Stomach smooth muscle (tissue), 2 donors: ENCODE results near the gene FBXO24.

Experiments
- H3K27ac ChIP-seq: one replicate; pipeline ENCODE4 v1.7.0; 2013; ENCODE audit warnings: mild to moderate bottlenecking, low read length, inconsistent platforms
- H3K27me3 ChIP-seq, 2 donors: one replicate each; pipeline ENCODE4 v1.7.0; 2013; ENCODE audit warnings: low read length in 2 of 2; ENCODE audit not compliant: insufficient read depth in 2 of 2, control insufficient read depth in 1 of 2
- H3K36me3 ChIP-seq, 2 donors: one replicate each; pipeline ENCODE4 v1.7.0; 2013; ENCODE audit warnings: low read length in 2 of 2; ENCODE audit not compliant: control insufficient read depth in 2 of 2, insufficient read depth in 2 of 2
- H3K4me1 ChIP-seq: one replicate; pipeline ENCODE4 v1.7.0; 2013; ENCODE audit warnings: low read length; ENCODE audit not compliant: control insufficient read depth, insufficient read depth
- H3K4me3 ChIP-seq, 2 donors: one replicate each; pipeline ENCODE4 v1.7.0; 2013; ENCODE audit warnings: low read length in 2 of 2
- H3K9ac ChIP-seq, 2 donors: one replicate each; pipeline ENCODE4 v1.7.0; 2013; ENCODE audit warnings: low read length in 2 of 2, mild to moderate bottlenecking in 1 of 2
- H3K9me3 ChIP-seq, 2 donors: one replicate each; pipeline ENCODE4 v1.7.0; 2013; ENCODE audit warnings: low read length in 2 of 2; ENCODE audit not compliant: control insufficient read depth in 2 of 2
- donor health status: healthy.
- donor health status: Pancreatic carcinoma.

The FBXO24 gene

DNA sequence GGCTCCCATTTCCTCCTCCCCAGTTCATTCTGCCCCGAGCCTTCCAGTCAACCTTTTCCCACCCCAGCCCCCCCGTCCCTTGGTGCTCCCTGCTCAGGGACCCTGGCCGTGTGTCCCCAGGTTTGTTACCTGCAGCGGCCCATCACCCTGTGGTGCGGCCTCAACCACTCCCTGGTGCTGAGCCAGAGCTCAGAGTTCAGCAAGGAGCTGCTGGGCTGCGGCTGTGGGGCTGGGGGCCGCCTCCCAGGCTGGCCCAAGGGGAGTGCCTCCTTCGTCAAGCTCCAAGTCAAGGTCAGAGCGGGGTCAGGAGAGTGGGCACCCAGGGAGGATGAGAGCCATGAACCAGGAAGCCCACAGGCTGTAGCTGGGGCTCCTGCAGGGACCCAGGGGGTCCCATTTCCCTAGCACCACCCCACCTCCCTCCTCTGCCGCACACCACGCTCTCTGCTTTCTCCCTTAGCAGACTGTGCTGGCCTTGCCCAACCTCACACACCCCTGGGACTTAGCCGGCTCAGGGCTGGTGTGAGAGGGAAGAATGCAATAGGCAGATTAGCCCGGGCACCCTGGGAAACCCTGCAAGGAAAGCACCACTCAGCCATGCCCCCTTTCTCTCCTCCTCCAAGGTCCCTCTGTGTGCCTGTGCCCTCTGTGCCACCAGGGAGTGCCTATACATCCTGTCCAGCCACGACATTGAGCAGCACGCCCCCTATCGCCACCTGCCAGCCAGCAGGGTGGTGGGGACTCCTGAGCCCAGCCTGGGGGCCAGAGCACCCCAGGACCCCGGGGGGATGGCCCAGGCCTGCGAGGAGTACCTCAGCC is 14.0 kb downstream of the FBXO24 start:
- Histone ChIP-seq H3K27ac (no peak overlapping the region), H3K27me3 (no peaks in the 10 kb centered on the region), H3K4me1 (peaks cover 24% of the 10 kb centered on the region), H3K9me3 (no peaks in the 10 kb centered on the region), H3K9ac (no peak overlapping the region), H3K4me3 (no peak overlapping the region), H3K36me3 (no peaks in the 10 kb centered on the region)

DNA sequence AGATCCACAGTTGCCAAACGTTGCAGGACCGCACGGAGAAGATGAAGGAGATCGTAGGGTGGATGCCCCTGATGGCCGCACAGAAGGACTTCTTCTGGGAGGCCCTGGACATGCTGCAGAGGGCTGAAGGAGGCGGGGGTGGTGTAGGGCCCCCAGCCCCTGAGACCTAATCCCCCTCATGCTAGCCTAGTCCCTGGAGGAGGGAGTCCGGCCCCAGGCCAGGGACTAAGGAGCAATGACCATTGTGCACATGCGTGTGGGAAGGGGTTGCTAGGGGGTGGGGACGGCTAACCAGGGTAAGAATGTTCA is 14.6 kb downstream of the FBXO24 start:
- Histone ChIP-seq H3K36me3 (no peaks in the 10 kb centered on the region), H3K4me3 (no peak overlapping the region), H3K9ac (no peak overlapping the region), H3K27ac (no peak overlapping the region), H3K4me1 (peaks cover 29% of the 10 kb centered on the region), H3K9me3 (no peaks in the 10 kb centered on the region), H3K27me3 (no peaks in the 10 kb centered on the region)

DNA sequence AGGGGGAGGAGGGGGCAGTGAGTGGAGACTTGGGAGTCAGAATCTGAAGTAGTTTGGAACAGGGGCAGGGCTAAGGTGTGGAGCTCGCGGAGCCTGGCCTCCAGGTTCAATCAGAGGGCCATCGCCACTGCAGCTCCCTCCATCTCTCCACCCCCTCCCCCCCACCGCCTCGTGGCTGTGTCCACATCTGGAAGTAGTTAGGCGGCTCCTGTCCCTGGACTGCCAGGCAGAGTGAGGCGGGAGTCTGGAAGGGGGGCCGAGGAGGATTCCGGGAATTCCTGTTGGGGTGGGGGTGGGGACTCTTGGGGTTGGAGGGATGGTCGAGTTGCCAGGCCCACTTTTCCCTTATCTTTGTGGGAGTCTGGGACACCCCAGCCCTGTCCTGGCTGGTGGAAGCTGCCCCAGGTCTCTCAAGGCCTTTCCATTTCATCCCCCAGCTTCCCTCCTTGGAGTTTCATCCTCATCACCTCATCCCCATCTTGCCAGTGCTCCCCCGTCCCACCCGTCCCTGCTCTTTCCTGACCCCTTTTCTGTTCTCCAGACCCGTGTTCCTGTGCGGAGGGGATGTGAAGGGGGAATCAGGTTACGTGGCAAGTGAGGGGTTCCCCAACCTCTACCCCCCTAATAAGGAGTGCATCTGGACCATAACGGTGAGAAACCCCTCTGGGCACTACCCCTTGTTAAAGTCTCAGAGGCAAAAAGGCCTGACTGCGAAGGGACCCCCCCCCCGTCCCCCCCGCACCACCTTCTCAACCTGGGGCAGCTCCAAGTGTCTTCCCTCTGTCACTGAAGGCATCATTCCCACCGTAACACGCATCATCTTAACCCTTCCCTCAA is 17.0 kb downstream of the FBXO24 start:
- Histone ChIP-seq H3K4me1 (peaks cover 30% of the 10 kb centered on the region), H3K27ac (peak overlapping the region; percentile 46), H3K9me3 (no peaks in the 10 kb centered on the region), H3K4me3 (peak overlapping the region; percentile 62 to 78), H3K36me3 (no peaks in the 10 kb centered on the region), H3K9ac (peak overlapping the region; percentile 36 to 53), H3K27me3 (no peaks in the 10 kb centered on the region)

DNA sequence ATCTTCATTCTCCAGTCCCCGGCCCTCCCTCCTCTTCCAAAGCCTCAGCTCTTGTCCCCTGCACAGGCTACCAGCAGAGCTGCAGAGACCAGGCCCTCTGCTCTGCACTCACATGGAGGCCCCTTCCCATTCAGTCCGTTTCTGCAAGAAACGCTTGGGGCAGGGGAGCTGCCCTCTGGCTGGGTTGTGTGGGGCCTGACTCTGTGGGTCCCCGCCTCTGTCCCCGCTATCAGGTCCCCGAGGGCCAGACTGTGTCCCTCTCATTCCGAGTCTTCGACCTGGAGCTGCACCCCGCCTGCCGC is 17.5 kb downstream of the FBXO24 start:
- no peaks in the 10 kb centered on the region for H3K27me3 ChIP-seq
- peak overlapping the region; percentile 36 to 53 for H3K9ac ChIP-seq

DNA sequence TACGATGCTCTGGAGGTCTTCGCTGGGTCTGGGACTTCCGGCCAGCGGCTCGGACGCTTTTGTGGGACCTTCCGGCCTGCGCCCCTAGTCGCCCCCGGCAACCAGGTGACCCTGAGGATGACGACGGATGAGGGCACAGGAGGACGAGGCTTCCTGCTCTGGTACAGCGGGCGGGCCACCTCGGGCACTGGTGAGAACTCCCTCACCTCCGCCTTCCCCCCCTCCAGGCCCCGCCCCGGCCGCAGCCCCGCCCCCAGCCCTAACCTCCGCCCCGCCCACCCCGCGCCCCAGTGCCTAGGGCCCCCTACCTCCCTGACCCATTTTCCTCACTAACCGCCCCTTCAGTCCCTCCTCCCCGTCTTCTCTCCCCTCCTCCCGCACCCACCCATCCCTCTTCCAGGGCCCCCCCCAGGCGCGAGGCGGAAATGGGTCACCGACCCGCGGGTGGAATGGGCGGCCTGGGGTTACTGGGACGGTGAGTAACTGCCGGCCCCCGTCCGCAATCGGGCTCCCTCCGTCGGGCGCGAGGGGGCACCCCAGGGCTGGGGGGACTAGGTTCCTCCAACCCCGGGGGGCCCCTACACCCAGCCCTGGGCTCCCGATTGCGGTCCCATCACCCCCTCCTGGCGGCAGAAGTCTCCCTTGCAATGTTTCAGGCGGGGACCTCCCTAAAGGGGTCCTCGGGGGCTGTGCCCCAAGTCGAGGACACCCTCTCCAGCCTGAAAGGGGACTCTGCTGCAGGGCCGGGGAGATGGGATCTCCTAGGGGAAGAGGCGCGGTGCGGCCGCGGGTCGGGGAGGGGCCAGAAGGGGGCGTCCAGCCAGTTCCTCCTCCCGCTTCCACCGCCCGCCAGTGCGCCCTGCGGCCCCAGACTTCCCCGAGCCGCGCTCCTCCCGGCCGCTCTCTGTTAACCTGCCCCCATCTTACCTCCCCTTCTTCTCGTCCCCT is 18.2 kb downstream of the FBXO24 start:
- peak overlapping the region; percentile 78 for H3K4me3 ChIP-seq
- H3K9me3 ChIP-seq: no peaks in the 10 kb centered on the region
- H3K9ac ChIP-seq: peak overlapping the region; percentile 55 to 57
- no peaks in the 10 kb centered on the region for H3K36me3 ChIP-seq
- H3K27me3 ChIP-seq: no peaks in the 10 kb centered on the region
- peaks cover 30% of the 10 kb centered on the region for H3K4me1 ChIP-seq
- H3K27ac ChIP-seq: no peak overlapping the region

More for the DNA sequence above, 17.5 kb downstream of the FBXO24 start:
- no peaks in the 10 kb centered on the region for H3K36me3 ChIP-seq
- H3K4me1 ChIP-seq: peaks cover 30% of the 10 kb centered on the region
- peak overlapping the region; percentile 46 for H3K27ac ChIP-seq
- H3K4me3 ChIP-seq: peak overlapping the region; percentile 62 to 78
- no peaks in the 10 kb centered on the region for H3K9me3 ChIP-seq

DNA sequence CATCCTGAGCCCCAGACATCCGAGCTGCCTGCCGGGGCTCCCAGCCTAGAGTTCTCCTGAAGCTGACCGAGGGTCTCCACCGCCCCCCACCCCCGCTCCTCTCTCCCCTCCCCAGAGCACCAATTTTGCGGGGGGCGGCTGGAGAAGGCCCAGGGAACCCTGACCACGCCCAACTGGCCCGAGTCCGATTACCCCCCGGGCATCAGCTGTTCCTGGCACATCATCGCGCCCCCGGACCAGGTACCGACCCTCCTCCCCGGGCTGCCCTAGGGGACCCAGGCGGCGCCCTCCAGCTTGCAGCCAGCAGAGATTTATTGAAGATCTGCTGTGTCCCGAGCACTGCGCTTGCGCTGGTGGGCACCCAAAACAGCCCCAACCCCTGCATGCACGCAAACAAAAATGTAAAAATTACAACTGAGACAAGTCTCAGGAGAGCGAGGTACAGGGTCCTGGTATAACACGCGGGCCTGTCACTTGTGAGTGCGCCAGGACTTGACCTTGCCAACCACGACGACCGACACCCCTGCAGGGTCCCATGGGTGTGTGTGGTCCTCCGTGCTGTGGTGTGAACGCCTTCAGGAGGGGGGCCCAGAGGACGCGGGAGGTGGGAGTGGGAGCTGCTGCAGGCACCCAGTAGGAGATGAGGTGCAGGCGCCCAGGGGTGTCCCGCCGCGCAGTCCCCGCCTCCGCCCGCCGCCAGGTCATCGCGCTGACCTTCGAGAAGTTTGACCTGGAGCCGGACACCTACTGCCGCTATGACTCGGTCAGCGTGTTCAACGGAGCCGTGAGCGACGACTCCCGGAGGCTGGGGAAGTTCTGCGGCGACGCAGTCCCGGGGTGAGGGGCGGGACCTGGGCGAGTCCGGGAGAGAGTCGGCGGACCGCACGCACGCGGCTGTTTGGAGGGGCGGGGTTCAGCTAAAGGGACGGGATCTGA is 19.1 kb downstream of the FBXO24 start:
- Histone ChIP-seq H3K27ac (no peak overlapping the region), H3K36me3 (no peaks in the 10 kb centered on the region), H3K9ac (peak overlapping the region in 1 of 2 donors; percentile 57), H3K27me3 (no peaks in the 10 kb centered on the region), H3K4me1 (peaks cover 30% of the 10 kb centered on the region), H3K9me3 (no peaks in the 10 kb centered on the region), H3K4me3 (peak overlapping the region; percentile 78)

DNA sequence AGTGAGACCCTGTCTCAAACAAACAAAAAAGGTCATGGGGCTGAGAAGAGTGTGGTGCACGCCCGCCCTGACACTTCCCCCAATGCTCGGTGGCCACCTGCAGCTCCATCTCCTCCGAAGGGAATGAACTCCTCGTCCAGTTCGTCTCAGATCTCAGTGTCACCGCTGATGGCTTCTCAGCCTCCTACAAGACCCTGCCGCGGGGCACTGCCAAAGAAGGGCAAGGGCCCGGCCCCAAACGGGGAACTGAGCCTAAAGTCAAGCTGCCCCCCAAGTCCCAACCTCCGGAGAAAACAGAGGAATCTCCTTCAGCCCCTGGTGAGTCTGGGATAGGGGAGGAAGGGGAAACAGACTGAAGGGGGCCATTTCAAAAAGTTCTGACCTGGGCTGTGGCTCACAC is 20.2 kb downstream of the FBXO24 start:
- peaks cover 30% of the 10 kb centered on the region for H3K4me1 ChIP-seq
- H3K9ac ChIP-seq: no peak overlapping the region
- H3K27me3 ChIP-seq: no peaks in the 10 kb centered on the region
- no peak overlapping the region for H3K4me3 ChIP-seq
- no peaks in the 10 kb centered on the region for H3K9me3 ChIP-seq
- no peak overlapping the region for H3K27ac ChIP-seq
- no peaks in the 10 kb centered on the region for H3K36me3 ChIP-seq

DNA sequence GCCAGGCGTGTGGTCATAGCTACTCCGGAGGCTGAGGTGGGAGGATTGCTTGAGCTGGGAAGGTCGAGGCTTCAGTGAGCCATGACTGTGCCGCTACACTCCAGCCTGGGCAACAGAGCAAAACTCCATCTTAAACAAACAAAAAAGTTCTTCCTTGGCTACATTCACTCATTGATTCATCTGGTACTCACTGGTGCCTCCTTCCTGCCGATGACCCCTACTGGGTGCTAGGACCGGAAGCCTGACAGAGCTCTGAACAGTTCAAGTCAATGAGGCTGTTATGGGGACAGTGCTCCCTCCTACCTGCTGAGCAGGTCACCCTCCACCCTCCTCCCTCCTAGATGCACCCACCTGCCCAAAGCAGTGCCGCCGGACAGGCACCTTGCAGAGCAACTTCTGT is 21.0 kb downstream of the FBXO24 start:
- H3K9me3 ChIP-seq: no peaks in the 10 kb centered on the region
- no peaks in the 10 kb centered on the region for H3K27me3 ChIP-seq
- peaks cover 31% of the 10 kb centered on the region for H3K4me1 ChIP-seq

DNA sequence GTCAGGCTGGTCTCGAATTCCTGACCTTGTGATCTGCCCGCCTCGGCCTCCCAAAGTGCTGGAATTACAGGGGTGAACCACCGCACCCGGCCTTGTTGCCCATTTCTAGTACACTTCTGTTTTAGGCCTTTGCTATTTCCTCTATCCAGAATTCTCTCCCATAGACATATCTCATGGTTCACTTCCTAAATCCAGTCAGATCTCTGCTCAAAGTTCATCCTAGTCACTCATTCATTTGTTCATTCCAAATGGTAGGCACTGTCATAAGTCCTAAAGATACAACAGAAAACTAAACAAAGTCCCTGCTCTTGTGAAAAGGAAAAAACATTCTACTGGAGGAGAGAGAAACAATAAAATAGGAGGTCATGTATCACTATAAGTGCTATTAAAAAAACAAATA is 23.8 kb downstream of the FBXO24 start:
- Histone ChIP-seq H3K27me3 (no peaks in the 10 kb centered on the region), H3K27ac (no peak overlapping the region), H3K9me3 (no peaks in the 10 kb centered on the region), H3K4me3 (no peak overlapping the region), H3K4me1 (peaks cover 22% of the 10 kb centered on the region), H3K36me3 (peaks cover 0 to 2% of the 10 kb centered on the region in 2 donors), H3K9ac (no peak overlapping the region)

More for the DNA sequence above, 21.0 kb downstream of the FBXO24 start:
- H3K9ac ChIP-seq: no peak overlapping the region
- no peak overlapping the region for H3K27ac ChIP-seq
- H3K4me3 ChIP-seq: no peak overlapping the region
- H3K36me3 ChIP-seq: no peaks in the 10 kb centered on the region
